GM11168 (cell line): ENCODE measurements around the gene CSNK1G2.
"Not testable (repeated sequence)": the region's sequence is repeated elsewhere in the genome, so short reads cannot be mapped to it uniquely, and the experiment has no call there.

Experiments used
- in situ Hi-C: fragments of 300-500 bp; cut with MboI; formaldehyde crosslinking; loops from one replicate; pipeline ENCODE4 v1.12.0; 2022; ENCODE audit warnings: low sequenced_read_pairs; ENCODE audit not compliant: unreplicated experiment

Gene CSNK1G2

GRCh38 chr19:1984357-1984756, 43.4 kb downstream of the CSNK1G2 start:
- in situ Hi-C loops: no loop called here

- in situ Hi-C loops: no loop called here
Observed at GRCh38 chr19:1985588-1986356, 44.8 kb downstream of the CSNK1G2 start.

GRCh38 chr19:1986357-1987162, 45.6 kb downstream of the CSNK1G2 start:
- in situ Hi-C loops: no loop called here

GRCh38 chr19:1987197-1988187, 46.5 kb downstream of the CSNK1G2 start:
- in situ Hi-C loops: no loop called here

- in situ Hi-C loops: not testable (repeated sequence)
Observed at GRCh38 chr19:1988464-1988863, 47.5 kb downstream of the CSNK1G2 start.

- in situ Hi-C loops: no loop called here
Observed at GRCh38 chr19:1989513-1990229, 48.7 kb downstream of the CSNK1G2 start.

GRCh38 chr19:1990230-1991017, 49.5 kb downstream of the CSNK1G2 start:
- in situ Hi-C loops: no loop called here

GRCh38 chr19:1991018-1991913, 50.3 kb downstream of the CSNK1G2 start:
- in situ Hi-C loops: no loop called here

GRCh38 chr19:1992759-1993260, 51.8 kb downstream of the CSNK1G2 start:
- in situ Hi-C loops: no loop called here

- in situ Hi-C loops: no loop called here
Observed at GRCh38 chr19:1997353-1998233, 56.6 kb downstream of the CSNK1G2 start.

- in situ Hi-C loops: no loop called here
Observed at GRCh38 chr19:1998712-1999708, 58.0 kb downstream of the CSNK1G2 start.

GRCh38 chr19:1999856-2000515, 59.0 kb downstream of the CSNK1G2 start:
- in situ Hi-C loops: no loop called here

- in situ Hi-C loops: no loop called here
Observed at GRCh38 chr19:2003874-2004273, 62.9 kb downstream of the CSNK1G2 start.

- in situ Hi-C loops: no loop called here
Observed at GRCh38 chr19:2010135-2010668, 69.2 kb downstream of the CSNK1G2 start.

- in situ Hi-C loops: no loop called here
Observed at GRCh38 chr19:2011169-2011568, 70.2 kb downstream of the CSNK1G2 start.
